ENCODE results near the gene LHFPL3.

- TF ChIP-seq EZH2phosphoT487 (IDR thresholded peaks at IDR 0.05; ENCODE audit: borderline replicate concordance, low read length) (no peak), CTCF (IDR thresholded peaks at IDR 0.05; ENCODE audit: low read depth, low read length, poor library complexity, severe bottlenecking) (no peak)
These were observed at the start of gene LHFPL3 for GRCh38 chr7:104328296-104328969.
